Esophagus muscularis mucosa (tissue), 4 donors: ENCODE data around the gene C5orf24. TPM values are rescaled to one million over a fixed set of nuclear protein-coding genes. Genes with fewer than 3 reads are reported as not detected.
A peak's percentile ranks its signal among the peaks of the same experiment; 100 is the strongest.
"Not testable (repeated sequence)": the region's sequence is repeated elsewhere in the genome, so short reads cannot be mapped to it uniquely, and the experiment has no call there.

ENCODE experiments used
- DNase-seq: peaks from one replicate; pipeline ENCODE4 v3.0.0-alpha.2; 2017; ENCODE audit errors: extremely low spot score
- H3K27ac ChIP-seq, 4 donors: fragments of 200-600 bp; sonication (generic); replicated peaks in 1 of 4; 1 replicate in 3 of 4; 2 replicates in 1 of 4; pipeline ENCODE4 v1.5.1; 2016 to 2019; ENCODE audit warnings: mild to moderate bottlenecking in 1 of 4
- H3K27me3 ChIP-seq, 4 donors: fragments of 200-600 bp; sonication (generic); one replicate each; pipeline versions ENCODE4 v1.5.1 to v1.6.0; 2016 to 2019
- H3K36me3 ChIP-seq, 4 donors: fragments of 200-600 bp; sonication (generic); one replicate each; pipeline ENCODE4 v1.5.1; 2016 to 2019
- H3K4me1 ChIP-seq, 4 donors: fragments of 200-600 bp; sonication (generic); one replicate each; pipeline ENCODE4 v1.5.1; 2016 to 2019
- H3K4me3 ChIP-seq, 4 donors: fragments of 200-600 bp; sonication (generic); 1 replicate in 2 of 4; 2 replicates in 2 of 4; pipeline ENCODE4 v1.5.1; 2016 to 2019; ENCODE audit warnings: mild to moderate bottlenecking in 4 of 4, moderate library complexity in 1 of 4
- H3K9me3 ChIP-seq, 4 donors: fragments of 200-600 bp; sonication (generic); 1 replicate in 3 of 4; 2 replicates in 1 of 4; pipeline ENCODE4 v1.5.1; 2016 to 2019
- CTCF ChIP-seq, 3 experiments: fragments of 200-600 bp in 2 of 3; fragments of 450-650 bp in 1 of 3; sonication (generic) in 2 of 3; IDR thresholded peaks; one replicate each; pipeline ENCODE4 v1.5.1; 2017 to 2019; ENCODE audit warnings: antibody characterized with exemption in 3 of 3, mild to moderate bottlenecking in 2 of 3, moderate library complexity in 1 of 3
- EP300 ChIP-seq: sonication (generic); formaldehyde crosslinking; IDR thresholded peaks from one replicate; pipeline ENCODE4 v1.6.1; 2017; ENCODE audit warnings: antibody characterized with exemption
- POLR2A ChIP-seq: fragments of 450-650 bp; IDR thresholded peaks from one replicate; pipeline ENCODE4 v1.6.1; 2017; ENCODE audit warnings: antibody characterized with exemption, moderate library complexity, mild to moderate bottlenecking, low read depth
- POLR2AphosphoS5 ChIP-seq, 2 donors: sonication (generic); formaldehyde crosslinking; IDR thresholded peaks; one replicate each; pipeline ENCODE4 v1.6.1; 2017; ENCODE audit warnings: antibody characterized with exemption in 2 of 2
- WGBS: methylation state at CpG from one replicate; pipeline ENCODE4 v1.1.5; 2018; 5-methylcytosine and 5-hydroxymethylcytosine counted together
- intact Hi-C: fragments of 100-400 bp; cut with DNase I; formaldehyde crosslinking; loops from one replicate; pipeline ENCODE4 v1.15.1; 2023
- total RNA-seq, 4 donors: library from RNA; depleted of rRNA; stranded (reverse); fragments of >200 nt; gene quantifications; one replicate each; pipeline versions ENCODE4 v1.1.0 to v1.2.1, GENCODE V29; 2016

Gene C5orf24
- total RNA-seq, 4 donors from 2014 or later = 54.0 to 76.4 (median 61.6) TPM

GRCh38 chr5:134846641-134846960 lies 833 bp downstream of the C5orf24 start:
- Histone ChIP-seq H3K9me3 (no peaks in the 10 kb centered on the region), H3K27me3 (no peaks in the 10 kb centered on the region), H3K27ac (peak overlapping the region; percentile 95 to 99 (median 97)), H3K4me1 (peaks cover 45 to 60% (median 56%) of the 10 kb centered on the region in 4 donors), H3K4me3 (peak overlapping the region; percentile 82 to 97 (median 92)), H3K36me3 (peaks cover 0 to 20% (median 11%) of the 10 kb centered on the region in 4 donors)
- no peak for DNase-seq
- intact Hi-C loops = loop anchor here (2.0 kb wide), 2 partner anchors 28 to 58 kb away; partner anchors contain the start of genes PCBD2 and TXNDC15
- TF ChIP-seq EP300 (no peak), POLR2AphosphoS5 (IDR thresholded peaks at IDR 0.05) (no peak), POLR2A (no peak), CTCF (IDR thresholded peaks at IDR 0.05) (no peak)
- WGBS = 2% methylated on average over 11 of the region's 11 CpGs

GRCh38 chr5:134849434-134849933 lies 3.7 kb downstream of the C5orf24 start:
- H3K27ac ChIP-seq, H3K4me3 ChIP-seq, H3K9me3 ChIP-seq, intact Hi-C loops, H3K27me3 ChIP-seq, DNase-seq: not testable (repeated sequence)
- Histone ChIP-seq H3K36me3 (peaks cover 0 to 27% (median 20%) of the 10 kb centered on the region in 4 donors), H3K4me1 (peaks cover 49 to 77% (median 73%) of the 10 kb centered on the region in 4 donors)
- WGBS = 73% methylated on average over 6 of the region's 7 CpGs

- Histone ChIP-seq H3K9me3 (no peaks in the 10 kb centered on the region), H3K27ac (peak overlapping the region in 3 of 4 donors; percentile 37 to 48 (median 42)), H3K27me3 (no peaks in the 10 kb centered on the region), H3K4me3 (no peak overlapping the region), H3K36me3 (peaks cover 12 to 46% (median 38%) of the 10 kb centered on the region in 4 donors), H3K4me1 (peaks cover 44 to 72% (median 66%) of the 10 kb centered on the region in 4 donors)
- no peak for DNase-seq
- intact Hi-C loops = no loop called here
- 37% methylated on average over 1 of the region's 1 CpG for whole genome bisulfite sequencing
- peak; percentile 16 to 46 (median 37) for TF ChIP-seq CTCF (IDR thresholded peaks at IDR 0.05)
- no peak for TF ChIP-seq EP300
Measured at GRCh38 chr5:134851307-134851923, 5.6 kb downstream of the C5orf24 start.

DNA sequence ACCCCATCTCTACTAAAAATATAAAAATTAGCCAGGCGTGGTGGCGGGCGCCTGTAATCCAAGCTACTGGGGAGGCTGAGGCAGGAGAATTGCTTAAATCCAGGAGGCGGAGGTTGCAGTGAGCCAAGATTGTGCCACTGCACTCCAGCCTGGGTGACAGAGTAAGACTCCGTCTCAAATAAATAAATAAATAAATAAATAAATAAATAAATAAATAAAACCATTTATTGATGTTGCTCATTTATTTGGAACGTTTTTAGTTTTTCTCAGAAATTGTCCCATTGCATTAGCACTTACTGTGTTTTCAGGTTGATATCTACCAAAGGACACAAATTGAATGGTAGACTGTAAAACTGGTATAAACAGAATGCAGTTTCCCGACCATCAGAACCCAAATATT lies 10.7 kb downstream of the C5orf24 start:
- H3K27ac ChIP-seq, H3K27me3 ChIP-seq, DNase-seq, H3K9me3 ChIP-seq, H3K4me3 ChIP-seq, intact Hi-C loops: not testable (repeated sequence)
- Histone ChIP-seq H3K36me3 (peaks cover 31 to 73% (median 56%) of the 10 kb centered on the region in 4 donors), H3K4me1 (peaks cover 5 to 36% (median 29%) of the 10 kb centered on the region in 4 donors)
- 94% methylated on average over 7 of the region's 7 CpGs for WGBS

GRCh38 chr5:134857401-134857800 lies 11.6 kb downstream of the C5orf24 start:
- Histone ChIP-seq H3K4me1 (peaks cover 0 to 26% (median 22%) of the 10 kb centered on the region in 4 donors), H3K4me3 (no peak overlapping the region), H3K27ac (no peak overlapping the region), H3K36me3 (peaks cover 31 to 77% (median 59%) of the 10 kb centered on the region in 4 donors), H3K27me3 (no peaks in the 10 kb centered on the region), H3K9me3 (no peaks in the 10 kb centered on the region)
- WGBS = 40% methylated on average over 3 of the region's 3 CpGs
- no peak for DNase-seq
- intact Hi-C loops = no loop called here
- no peak for TF ChIP-seq POLR2AphosphoS5 (IDR thresholded peaks at IDR 0.05)

DNA sequence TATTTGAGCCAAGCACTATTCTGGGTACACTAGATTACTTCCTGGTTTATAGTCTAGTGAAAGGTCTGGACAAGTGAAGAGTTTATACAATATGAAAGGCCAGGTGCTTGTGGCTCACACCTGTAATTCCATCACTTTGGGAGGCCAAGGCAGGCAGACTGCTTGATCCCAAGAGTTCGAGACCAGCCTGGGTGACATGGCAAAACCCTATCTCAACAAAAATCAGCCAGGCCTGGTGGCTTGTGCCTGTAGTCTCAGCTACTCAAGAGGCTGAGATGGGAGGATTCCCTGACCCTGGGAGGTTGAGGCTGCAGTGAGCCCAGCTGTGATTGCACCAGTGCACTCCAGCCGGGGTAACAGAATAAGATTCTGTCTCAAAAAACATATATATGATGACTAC lies 18.9 kb downstream of the C5orf24 start:
- 95% methylated on average over 2 of the region's 2 CpGs for WGBS
- Histone ChIP-seq H3K4me3 (no peak overlapping the region), H3K4me1 (no peaks in the 10 kb centered on the region), H3K36me3 (peaks cover 11 to 34% (median 20%) of the 10 kb centered on the region in 4 donors), H3K9me3 (no peaks in the 10 kb centered on the region), H3K27ac (no peak overlapping the region), H3K27me3 (no peaks in the 10 kb centered on the region)
- intact Hi-C loops = no loop called here
- TF ChIP-seq EP300 (no peak), POLR2AphosphoS5 (IDR thresholded peaks at IDR 0.05) (no peak), POLR2A (no peak), CTCF (IDR thresholded peaks at IDR 0.05) (no peak)
- DNase-seq = no peak
